ENCODE measurements around the gene SESTD1.

Gene SESTD1

GRCh38 chr2:179239838-179240237, 24.8 kb downstream of the SESTD1 start:
- H3K4me3 ChIP-seq (ENCODE audit: low read depth, low read length), result no peak overlapping the region
- no peak for DNase-seq (ENCODE audit: low read depth)
- TF ChIP-seq, protein P1, sequence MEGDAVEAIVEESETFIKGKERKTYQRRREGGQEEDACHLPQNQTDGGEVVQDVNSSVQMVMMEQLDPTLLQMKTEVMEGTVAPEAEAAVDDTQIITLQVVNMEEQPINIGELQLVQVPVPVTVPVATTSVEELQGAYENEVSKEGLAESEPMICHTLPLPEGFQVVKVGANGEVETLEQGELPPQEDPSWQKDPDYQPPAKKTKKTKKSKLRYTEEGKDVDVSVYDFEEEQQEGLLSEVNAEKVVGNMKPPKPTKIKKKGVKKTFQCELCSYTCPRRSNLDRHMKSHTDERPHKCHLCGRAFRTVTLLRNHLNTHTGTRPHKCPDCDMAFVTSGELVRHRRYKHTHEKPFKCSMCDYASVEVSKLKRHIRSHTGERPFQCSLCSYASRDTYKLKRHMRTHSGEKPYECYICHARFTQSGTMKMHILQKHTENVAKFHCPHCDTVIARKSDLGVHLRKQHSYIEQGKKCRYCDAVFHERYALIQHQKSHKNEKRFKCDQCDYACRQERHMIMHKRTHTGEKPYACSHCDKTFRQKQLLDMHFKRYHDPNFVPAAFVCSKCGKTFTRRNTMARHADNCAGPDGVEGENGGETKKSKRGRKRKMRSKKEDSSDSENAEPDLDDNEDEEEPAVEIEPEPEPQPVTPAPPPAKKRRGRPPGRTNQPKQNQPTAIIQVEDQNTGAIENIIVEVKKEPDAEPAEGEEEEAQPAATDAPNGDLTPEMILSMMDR (IDR thresholded peaks at IDR 0.05; ENCODE audit: control insufficient read depth, extremely low read depth, insufficient read depth), result no peak

- H3K4me3 ChIP-seq (ENCODE audit: low read depth, low read length), result no peak overlapping the region
- DNase-seq (ENCODE audit: low read depth), result no peak
- TF ChIP-seq, protein P1 (IDR thresholded peaks at IDR 0.05; ENCODE audit: control insufficient read depth, extremely low read depth, insufficient read depth), result no peak
These were observed 25.4 kb downstream of the SESTD1 start for GRCh38 chr2:179239195-179239594.

- TF ChIP-seq, protein P1 (IDR thresholded peaks at IDR 0.05; ENCODE audit: control insufficient read depth, extremely low read depth, insufficient read depth), result no peak
- no peak overlapping the region for H3K4me3 ChIP-seq (ENCODE audit: low read depth, low read length)
- DNase-seq (ENCODE audit: low read depth), result no peak
These were observed 26.6 kb downstream of the SESTD1 start for GRCh38 chr2:179238027-179238426.

DNA sequence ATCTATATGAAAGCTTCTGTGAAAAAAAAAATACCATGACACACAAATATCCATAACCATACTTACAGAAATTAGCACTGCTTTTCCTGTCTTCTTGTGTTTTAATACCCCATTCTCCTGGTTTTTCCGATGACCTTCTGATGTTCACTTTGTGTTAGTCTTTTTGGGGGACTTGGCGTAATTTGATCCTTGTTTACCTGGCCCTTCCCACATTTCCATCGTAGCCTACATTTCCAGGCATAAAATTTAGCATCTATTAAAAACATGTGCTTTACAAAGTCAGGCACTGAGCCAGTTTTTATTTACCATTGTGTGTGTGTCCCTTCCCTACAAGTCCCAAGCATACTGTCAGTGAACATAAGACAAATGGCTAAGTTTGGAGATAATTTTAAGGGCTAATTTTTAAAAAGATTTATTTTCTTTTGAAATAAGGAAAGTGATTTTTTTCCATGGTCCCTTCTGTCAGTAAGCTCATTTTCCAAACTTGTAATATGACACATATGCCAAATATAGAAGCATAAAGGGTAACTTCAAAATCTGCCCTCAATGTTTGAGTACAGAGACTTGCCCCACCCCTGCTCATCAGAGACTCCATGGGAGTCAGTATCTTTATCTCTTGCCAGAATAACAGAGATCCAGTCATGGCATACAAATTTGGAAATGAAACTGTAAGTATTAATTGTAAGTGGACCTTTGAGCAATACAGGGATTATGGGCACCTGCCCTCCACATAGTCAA, 27.3 kb downstream of the SESTD1 start:
- DNase-seq (ENCODE audit: low read depth), result no peak
- no peak overlapping the region for H3K4me3 ChIP-seq (ENCODE audit: low read depth, low read length)
- TF ChIP-seq, protein P1 (IDR thresholded peaks at IDR 0.05; ENCODE audit: control insufficient read depth, extremely low read depth, insufficient read depth), result no peak

DNA sequence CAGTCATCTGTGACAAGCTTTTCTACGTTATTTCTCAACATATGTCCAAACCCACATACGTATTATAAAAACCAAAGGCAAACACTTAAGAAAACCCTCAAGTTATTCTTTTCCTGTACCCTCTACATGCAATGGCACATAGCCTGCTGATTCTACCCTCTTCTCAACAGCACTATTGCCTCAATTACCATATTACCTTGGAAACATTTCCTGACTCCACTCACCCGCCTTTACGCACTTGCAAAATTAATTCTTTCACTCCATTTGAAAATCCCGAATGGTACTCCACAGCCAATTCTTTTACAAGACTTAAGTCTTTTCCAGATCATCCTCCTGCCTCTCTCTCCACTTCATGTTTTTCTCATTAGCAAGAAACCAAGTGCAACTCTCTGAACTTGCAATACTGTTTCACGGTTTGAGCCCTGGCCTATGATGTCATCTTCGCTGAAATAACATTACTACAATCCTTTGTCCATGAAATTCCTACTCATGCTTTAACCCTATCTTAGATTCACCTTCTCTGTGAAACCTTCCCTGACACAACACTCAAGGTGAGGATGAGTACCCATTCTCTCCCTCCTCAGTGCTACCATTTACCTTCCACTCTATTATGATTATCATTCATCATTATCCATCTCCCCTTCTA, 29.0 kb downstream of the SESTD1 start:
- no peak overlapping the region for H3K4me3 ChIP-seq (ENCODE audit: low read depth, low read length)
- TF ChIP-seq, protein P1 (IDR thresholded peaks at IDR 0.05; ENCODE audit: control insufficient read depth, extremely low read depth, insufficient read depth), result no peak
- no peak for DNase-seq (ENCODE audit: low read depth)

DNA sequence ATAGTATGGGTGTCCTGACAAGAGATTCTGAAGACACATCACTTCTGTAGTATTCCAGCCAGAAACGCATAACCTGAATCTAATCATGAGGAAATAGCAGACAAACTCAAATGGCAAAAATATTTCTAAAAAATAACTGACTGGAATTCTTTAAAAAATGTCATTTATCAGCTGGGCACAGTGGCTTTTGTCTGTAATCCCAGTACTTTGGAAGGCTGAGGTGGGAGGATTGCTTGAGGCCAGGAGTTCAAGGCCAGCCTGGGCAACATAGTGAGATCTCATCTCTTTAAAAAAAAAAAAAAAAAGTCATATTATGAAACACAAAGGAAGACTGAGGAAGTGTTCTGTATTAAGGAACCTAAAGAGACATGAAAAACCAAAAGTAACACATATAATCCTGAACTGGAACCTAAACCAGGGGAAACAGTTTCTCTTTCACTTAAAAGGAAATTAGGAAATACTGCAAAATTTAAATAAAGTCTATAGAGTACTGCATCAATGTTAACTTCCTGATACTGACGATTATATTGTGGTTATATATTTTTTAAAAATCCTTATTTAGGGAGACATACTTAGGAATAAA, 29.9 kb downstream of the SESTD1 start:
- TF ChIP-seq, protein P1 (IDR thresholded peaks at IDR 0.05; ENCODE audit: control insufficient read depth, extremely low read depth, insufficient read depth), result no peak
- H3K4me3 ChIP-seq (ENCODE audit: low read depth, low read length), result no peak overlapping the region
- no peak for DNase-seq (ENCODE audit: low read depth)
